Hepatocyte (in vitro differentiated cells): Measurements from ENCODE around the gene ADAMTS8. TPM values are rescaled to one million over a fixed set of nuclear protein-coding genes. Genes with fewer than 3 reads are reported as not detected.

Experiments
- DNase-seq: peaks from one replicate; pipeline ENCODE4 v3.0.0-alpha.2; 2016; ENCODE audit warnings: low spot score
- H2AFZ ChIP-seq: fragments of 200-600 bp; sonication (generic); 2 replicates; pipeline ENCODE4 v1.6.0; 2016; ENCODE audit warnings: antibody characterized with exemption, mild to moderate bottlenecking
- H3K27ac ChIP-seq: fragments of 200-600 bp; sonication (generic); 2 replicates; pipeline ENCODE4 v1.5.1; 2016; ENCODE audit warnings: mild to moderate bottlenecking
- H3K27me3 ChIP-seq: fragments of 200-600 bp; sonication (generic); 2 replicates; pipeline ENCODE4 v1.6.1; 2016
- H3K36me3 ChIP-seq: fragments of 200-600 bp; sonication (generic); replicated peaks from 2 replicates; pipeline ENCODE4 v1.5.1; 2016; ENCODE audit warnings: low read depth; ENCODE audit not compliant: insufficient read depth
- H3K4me1 ChIP-seq: fragments of 200-600 bp; sonication (generic); 2 replicates; pipeline ENCODE4 v1.5.1; 2016; ENCODE audit warnings: mild to moderate bottlenecking, moderate library complexity; ENCODE audit not compliant: insufficient read depth
- H3K4me2 ChIP-seq: fragments of 200-600 bp; sonication (generic); 2 replicates; pipeline ENCODE4 v1.6.0; 2016
- H3K4me3 ChIP-seq: fragments of 200-600 bp; sonication (generic); 2 replicates; pipeline ENCODE4 v1.5.1; 2016; ENCODE audit warnings: mild to moderate bottlenecking
- H3K79me2 ChIP-seq: fragments of 200-600 bp; sonication (generic); 2 replicates; pipeline ENCODE4 v1.6.0; 2017; ENCODE audit warnings: mild to moderate bottlenecking
- H3K9me2 ChIP-seq: fragments of 200-600 bp; sonication (generic); replicated peaks from 2 replicates; pipeline ENCODE4 v1.6.0; 2017; ENCODE audit warnings: mild to moderate bottlenecking; ENCODE audit not compliant: insufficient read depth
- H3K9me3 ChIP-seq: fragments of 200-600 bp; sonication (generic); 2 replicates; pipeline ENCODE4 v1.5.1; 2016; ENCODE audit warnings: low read depth, mild to moderate bottlenecking
- H4K20me1 ChIP-seq: fragments of 200-600 bp; sonication (generic); 2 replicates; pipeline ENCODE4 v1.6.0; 2016; ENCODE audit warnings: mild to moderate bottlenecking; ENCODE audit not compliant: insufficient read depth, poor library complexity, severe bottlenecking
- EZH2 ChIP-seq: fragments of 200-600 bp; sonication (generic); IDR thresholded peaks from 2 replicates; pipeline ENCODE4 v1.6.1; 2016; ENCODE audit warnings: antibody characterized with exemption, mild to moderate bottlenecking, borderline replicate concordance
- EZH2phosphoT487 ChIP-seq: fragments of 200-600 bp; sonication (generic); IDR thresholded peaks from one replicate; pipeline ENCODE4 v1.6.1; 2018; ENCODE audit warnings: antibody characterized with exemption, mild to moderate bottlenecking, low read depth, moderate library complexity; ENCODE audit not compliant: unreplicated experiment, severe bottlenecking
- WGBS: methylation state at CpG from one replicate; pipeline ENCODE4 v1.1.6; 2016; ENCODE audit warnings: low lambda C conversion rate; ENCODE audit errors: missing lambda C conversion rate; 5-methylcytosine and 5-hydroxymethylcytosine counted together
- polyA plus RNA-seq: library from polyadenylated mRNA; unstranded; fragments of >200 nt; fragmentation: Nextera tagmentation; extraction: Ambion mirVana; gene quantifications from 2 replicates; pipeline ENCODE4 v1.2.1, GENCODE V29; 2016
- total RNA-seq: library from RNA; depleted of rRNA; stranded (reverse); fragments of >200 nt; gene quantifications from 2 replicates; pipeline ENCODE4 v1.2.3, GENCODE V29; 2014
- TF ChIP-seq, protein P1 (sequence below): fragments of 200-600 bp; sonication (generic); IDR thresholded peaks from 2 replicates; pipeline ENCODE4 v1.5.1; 2016; ENCODE audit warnings: antibody characterized with exemption, mild to moderate bottlenecking; ENCODE audit not compliant: poor library complexity

Gene ADAMTS8
- total and polyA plus RNA-seq, 2 experiments from 2014 or later, result 1.7 to 2.3 TPM

GRCh38 chr11:130470832-130471706, 42.7 kb upstream of the ADAMTS8 start:
- no peak for TF ChIP-seq EZH2phosphoT487
- no peak for TF ChIP-seq EZH2
- TF ChIP-seq, protein P1, sequence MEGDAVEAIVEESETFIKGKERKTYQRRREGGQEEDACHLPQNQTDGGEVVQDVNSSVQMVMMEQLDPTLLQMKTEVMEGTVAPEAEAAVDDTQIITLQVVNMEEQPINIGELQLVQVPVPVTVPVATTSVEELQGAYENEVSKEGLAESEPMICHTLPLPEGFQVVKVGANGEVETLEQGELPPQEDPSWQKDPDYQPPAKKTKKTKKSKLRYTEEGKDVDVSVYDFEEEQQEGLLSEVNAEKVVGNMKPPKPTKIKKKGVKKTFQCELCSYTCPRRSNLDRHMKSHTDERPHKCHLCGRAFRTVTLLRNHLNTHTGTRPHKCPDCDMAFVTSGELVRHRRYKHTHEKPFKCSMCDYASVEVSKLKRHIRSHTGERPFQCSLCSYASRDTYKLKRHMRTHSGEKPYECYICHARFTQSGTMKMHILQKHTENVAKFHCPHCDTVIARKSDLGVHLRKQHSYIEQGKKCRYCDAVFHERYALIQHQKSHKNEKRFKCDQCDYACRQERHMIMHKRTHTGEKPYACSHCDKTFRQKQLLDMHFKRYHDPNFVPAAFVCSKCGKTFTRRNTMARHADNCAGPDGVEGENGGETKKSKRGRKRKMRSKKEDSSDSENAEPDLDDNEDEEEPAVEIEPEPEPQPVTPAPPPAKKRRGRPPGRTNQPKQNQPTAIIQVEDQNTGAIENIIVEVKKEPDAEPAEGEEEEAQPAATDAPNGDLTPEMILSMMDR, result no peak
- Histone ChIP-seq H4K20me1 (no peaks in the 10 kb centered on the region), H3K27ac (no peak overlapping the region), H3K4me3 (no peak overlapping the region), H3K27me3 (no peaks in the 10 kb centered on the region), H3K9me3 (no peaks in the 10 kb centered on the region), H2AFZ (no peak overlapping the region), H3K4me1 (peaks cover 5% of the 10 kb centered on the region), H3K79me2 (no peaks in the 10 kb centered on the region), H3K36me3 (no peaks in the 10 kb centered on the region), H3K4me2 (no peak overlapping the region), H3K9me2 (no peaks in the 10 kb centered on the region)
- 94% methylated on average over 20 of the region's 20 CpGs for WGBS
- no peak for DNase-seq

DNA sequence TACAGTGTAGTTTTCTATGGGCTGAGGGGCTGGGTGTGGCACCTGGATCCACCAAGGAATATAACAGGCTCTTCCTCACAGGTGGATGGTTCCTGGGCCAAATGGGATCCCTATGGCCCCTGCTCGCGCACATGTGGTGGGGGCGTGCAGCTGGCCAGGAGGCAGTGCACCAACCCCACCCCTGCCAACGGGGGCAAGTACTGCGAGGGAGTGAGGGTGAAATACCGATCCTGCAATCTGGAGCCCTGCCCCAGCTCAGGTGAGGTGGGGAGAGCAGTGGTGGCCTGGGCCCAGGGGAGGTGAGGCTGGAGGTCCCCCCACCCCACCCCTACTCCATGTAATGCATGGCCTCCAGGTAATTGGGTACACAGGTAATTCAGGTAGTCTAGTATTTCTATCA, 40.8 kb upstream of the ADAMTS8 start:
- H2AFZ ChIP-seq, result no peak overlapping the region
- H3K79me2 ChIP-seq, result no peaks in the 10 kb centered on the region
- H3K27me3 ChIP-seq, result no peaks in the 10 kb centered on the region
- TF ChIP-seq EZH2phosphoT487 (no peak), EZH2 (no peak)
- TF ChIP-seq, protein P1, result no peak
- H3K9me2 ChIP-seq, result no peaks in the 10 kb centered on the region
- no peaks in the 10 kb centered on the region for H3K36me3 ChIP-seq
- H3K4me1 ChIP-seq, result peaks cover 5% of the 10 kb centered on the region
- no peak overlapping the region for H3K4me2 ChIP-seq
- no peaks in the 10 kb centered on the region for H4K20me1 ChIP-seq
- 92% methylated on average over 6 of the region's 6 CpGs for WGBS
- H3K9me3 ChIP-seq, result no peaks in the 10 kb centered on the region
- H3K4me3 ChIP-seq, result no peak overlapping the region
- no peak for DNase-seq
- no peak overlapping the region for H3K27ac ChIP-seq

DNA sequence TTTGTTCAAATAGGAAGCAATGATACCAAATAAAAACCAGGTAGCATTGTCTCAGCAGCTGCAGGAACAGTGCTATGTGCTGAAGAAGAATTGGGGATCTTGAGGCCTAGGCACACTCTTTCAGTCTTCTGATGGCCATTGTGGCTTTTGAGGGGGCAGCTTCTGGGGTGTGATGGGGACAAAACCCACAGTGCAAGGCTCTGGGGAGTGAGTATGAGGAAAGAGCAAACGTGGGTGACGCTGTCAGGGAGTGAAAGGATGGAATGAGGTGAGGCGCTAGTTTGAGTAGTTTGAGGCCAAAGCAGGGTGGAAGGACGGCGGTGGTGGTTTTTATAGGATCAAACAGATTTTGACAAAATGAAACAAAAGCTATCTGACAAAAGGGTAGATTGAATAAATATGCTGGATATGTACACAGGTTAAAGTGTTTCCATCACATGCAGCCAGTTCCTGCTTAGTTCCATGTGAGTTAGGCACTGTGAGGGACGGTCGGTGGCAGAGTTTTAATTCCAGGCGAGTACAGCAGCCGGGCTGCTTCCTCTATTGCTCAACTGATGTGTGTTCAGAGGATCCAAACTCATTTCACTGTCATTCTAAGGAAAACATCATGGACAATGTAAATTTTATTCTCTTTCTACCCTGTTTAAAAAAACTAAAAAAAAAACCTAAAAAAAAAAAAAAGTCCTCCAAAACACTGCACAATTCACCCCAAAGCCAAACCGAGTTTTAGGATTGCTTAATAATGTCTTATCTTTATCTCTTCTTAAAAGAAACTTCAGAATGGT, 38.9 kb upstream of the ADAMTS8 start:
- Histone ChIP-seq H4K20me1 (no peaks in the 10 kb centered on the region), H3K4me2 (no peak overlapping the region), H3K27ac (peak overlapping the region; percentile 85), H3K9me2 (no peaks in the 10 kb centered on the region), H3K9me3 (no peaks in the 10 kb centered on the region), H3K27me3 (no peaks in the 10 kb centered on the region), H3K79me2 (no peaks in the 10 kb centered on the region), H2AFZ (no peak overlapping the region), H3K4me3 (no peak overlapping the region), H3K36me3 (no peaks in the 10 kb centered on the region), H3K4me1 (peaks cover 5% of the 10 kb centered on the region)
- no peak for TF ChIP-seq EZH2phosphoT487
- TF ChIP-seq, protein P1, result no peak
- no peak for TF ChIP-seq EZH2
- no peak for DNase-seq
- WGBS, result 67% methylated on average over 10 of the region's 10 CpGs
